Retinal pigment epithelial cell (primary cell): ENCODE data around the gene MAP3K5.

Experiments used
- DNase-seq: peaks from one replicate; pipeline ENCODE4 v3.0.0-alpha.2; 2010; ENCODE audit warnings: low read depth
- H3K4me3 ChIP-seq: 2 replicates; pipeline ENCODE4 v1.5.1; 2011; ENCODE audit warnings: mild to moderate bottlenecking, low read length, control low read depth, moderate library complexity
- TF ChIP-seq, protein P1 (sequence below): conservative IDR thresholded peaks from 2 replicates; pipeline ENCODE4 v1.5.1; 2011; ENCODE audit warnings: low read depth, low read length, control low read depth, inconsistent platforms

Gene MAP3K5

GRCh38 chr6:136753624-136754023 lies 38.7 kb downstream of the MAP3K5 start:
- TF ChIP-seq, protein P1, sequence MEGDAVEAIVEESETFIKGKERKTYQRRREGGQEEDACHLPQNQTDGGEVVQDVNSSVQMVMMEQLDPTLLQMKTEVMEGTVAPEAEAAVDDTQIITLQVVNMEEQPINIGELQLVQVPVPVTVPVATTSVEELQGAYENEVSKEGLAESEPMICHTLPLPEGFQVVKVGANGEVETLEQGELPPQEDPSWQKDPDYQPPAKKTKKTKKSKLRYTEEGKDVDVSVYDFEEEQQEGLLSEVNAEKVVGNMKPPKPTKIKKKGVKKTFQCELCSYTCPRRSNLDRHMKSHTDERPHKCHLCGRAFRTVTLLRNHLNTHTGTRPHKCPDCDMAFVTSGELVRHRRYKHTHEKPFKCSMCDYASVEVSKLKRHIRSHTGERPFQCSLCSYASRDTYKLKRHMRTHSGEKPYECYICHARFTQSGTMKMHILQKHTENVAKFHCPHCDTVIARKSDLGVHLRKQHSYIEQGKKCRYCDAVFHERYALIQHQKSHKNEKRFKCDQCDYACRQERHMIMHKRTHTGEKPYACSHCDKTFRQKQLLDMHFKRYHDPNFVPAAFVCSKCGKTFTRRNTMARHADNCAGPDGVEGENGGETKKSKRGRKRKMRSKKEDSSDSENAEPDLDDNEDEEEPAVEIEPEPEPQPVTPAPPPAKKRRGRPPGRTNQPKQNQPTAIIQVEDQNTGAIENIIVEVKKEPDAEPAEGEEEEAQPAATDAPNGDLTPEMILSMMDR, result no peak
- no peak for DNase-seq
- no peak overlapping the region for H3K4me3 ChIP-seq

DNA sequence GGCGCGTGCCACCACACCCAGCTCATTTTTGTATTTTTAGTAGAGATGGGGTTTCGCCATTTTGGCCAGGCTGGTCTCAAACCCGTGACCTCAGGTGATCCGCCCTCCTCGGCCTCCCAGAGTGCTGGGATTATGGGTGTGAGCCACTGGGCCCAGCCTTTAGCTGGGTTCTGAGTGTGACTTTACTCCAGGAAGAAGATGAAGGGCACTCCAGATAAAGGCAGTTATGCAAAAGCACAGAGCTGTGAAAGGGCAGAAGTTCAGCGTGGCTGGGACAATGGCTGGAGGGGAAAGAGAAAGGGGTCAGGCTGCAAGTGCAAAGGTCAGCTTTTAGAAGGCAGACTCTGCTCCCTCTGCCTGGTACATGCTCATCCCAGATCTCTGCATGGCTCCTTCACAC lies 39.7 kb downstream of the MAP3K5 start:
- TF ChIP-seq, protein P1, result no peak
- no peak for DNase-seq
- H3K4me3 ChIP-seq, result no peak overlapping the region

- no peak overlapping the region for H3K4me3 ChIP-seq
- TF ChIP-seq, protein P1, result no peak
- no peak for DNase-seq
These were observed 40.3 kb downstream of the MAP3K5 start for GRCh38 chr6:136751991-136752390.

DNA sequence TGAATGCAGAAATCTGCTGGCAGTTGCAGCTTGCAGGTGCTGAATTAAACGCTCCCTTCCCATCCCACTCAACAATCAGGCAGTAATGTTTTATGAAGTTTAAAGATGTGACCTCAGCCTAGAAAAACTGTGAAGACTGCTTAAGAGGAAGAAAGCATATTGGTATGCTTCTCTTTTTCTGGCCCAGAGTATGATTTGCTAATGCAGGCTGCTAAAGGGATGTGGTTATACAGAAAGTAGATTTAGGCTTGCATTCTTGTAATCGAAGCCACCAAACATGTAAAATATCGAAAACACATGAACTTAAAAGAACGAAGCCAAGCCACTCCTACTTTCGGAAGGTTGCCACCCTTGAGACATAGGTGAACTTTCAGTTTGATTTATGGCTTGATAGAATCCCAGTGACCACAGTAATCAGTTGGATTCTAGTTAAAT lies 40.7 kb downstream of the MAP3K5 start:
- TF ChIP-seq, protein P1, result no peak
- DNase-seq, result no peak
- H3K4me3 ChIP-seq, result no peak overlapping the region

DNA sequence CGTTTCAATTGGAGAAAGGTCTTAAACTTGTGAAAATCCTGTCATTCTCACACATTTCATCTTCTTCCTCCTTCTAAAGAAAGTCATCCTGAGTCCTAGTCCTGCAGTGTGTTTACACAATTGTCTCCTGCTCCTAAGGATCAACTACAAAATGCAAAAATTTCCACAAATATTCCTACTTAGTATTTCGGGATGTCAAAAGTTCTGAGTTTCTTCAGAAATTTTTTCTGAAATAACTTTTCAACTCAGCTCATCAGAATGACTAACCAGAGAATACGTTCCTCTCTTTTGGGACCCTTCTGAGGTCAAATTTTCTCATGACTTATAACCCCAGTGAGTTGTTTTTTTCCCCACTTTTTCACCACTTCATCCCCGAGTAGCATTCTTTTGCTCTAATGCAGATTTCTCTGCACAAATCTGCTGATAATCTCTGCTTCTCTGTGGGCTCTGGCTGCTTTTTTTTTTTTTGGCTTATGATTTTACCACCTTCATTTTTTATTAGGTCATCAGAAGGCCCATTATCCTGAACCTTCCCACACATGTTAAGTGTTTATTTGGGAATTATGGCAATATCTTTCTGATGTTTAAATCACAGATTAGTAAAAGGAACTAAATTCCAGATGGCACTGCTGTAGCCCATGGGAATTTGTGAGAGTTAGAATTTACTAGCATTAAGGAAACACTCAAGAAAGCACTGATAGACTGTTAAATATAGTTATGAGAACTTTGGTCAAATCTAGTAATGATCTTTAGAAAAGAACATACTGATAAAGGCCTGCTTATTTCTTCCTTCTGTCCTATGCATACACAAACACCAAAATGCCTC lies 41.4 kb downstream of the MAP3K5 start:
- TF ChIP-seq, protein P1, result no peak
- H3K4me3 ChIP-seq, result no peak overlapping the region
- DNase-seq, result no peak

- H3K4me3 ChIP-seq, result no peak overlapping the region
- no peak for DNase-seq
- TF ChIP-seq, protein P1, result no peak
These were observed 42.8 kb downstream of the MAP3K5 start for GRCh38 chr6:136749359-136749997.

DNA sequence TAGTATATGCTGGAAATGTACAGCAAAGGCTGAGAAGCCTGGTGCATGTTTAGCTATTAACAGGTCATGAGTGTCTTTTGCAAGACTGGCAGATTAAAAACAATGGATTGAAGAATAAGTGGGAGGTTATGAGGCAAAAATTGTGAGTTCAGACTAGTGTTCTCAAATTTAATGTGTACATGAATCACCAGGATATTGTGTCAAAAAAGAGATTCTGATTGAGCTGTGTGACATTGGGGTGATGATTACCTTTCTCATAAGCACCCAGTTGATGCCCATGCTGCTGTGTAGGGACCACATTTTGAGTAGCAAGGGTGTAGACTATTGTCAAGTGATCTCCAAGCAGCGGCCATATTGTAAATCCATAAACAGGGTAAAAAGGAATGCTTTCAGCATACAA lies 44.8 kb downstream of the MAP3K5 start:
- H3K4me3 ChIP-seq, result no peak overlapping the region
- no peak for DNase-seq
- TF ChIP-seq, protein P1, result no peak
